NCI-H146 treated with DMSO at 0.1 percent for 48 hours (cell line): ENCODE data around the gene PCBP1.
"Not testable (repeated sequence)": the region's sequence is repeated elsewhere in the genome, so short reads cannot be mapped to it uniquely, and the experiment has no call there.

ENCODE experiments used
- DNase-seq: peaks from one replicate; lab custom pipeline; 2025; ENCODE audit not compliant: unreplicated experiment; lab: John Stamatoyannopoulos, UW

Gene PCBP1

GRCh38 chr2:70080610-70081200, 6.6 kb upstream of the PCBP1 start:
- no peak for DNase-seq

- DNase-seq, result no peak
These were observed 6.1 kb upstream of the PCBP1 start for GRCh38 chr2:70081221-70081620.

- DNase-seq, result no peak
These were observed 3.7 kb upstream of the PCBP1 start for GRCh38 chr2:70083344-70084156.

GRCh38 chr2:70084973-70085710, 2.1 kb upstream of the PCBP1 start:
- DNase-seq, result peak; percentile 85

GRCh38 chr2:70085711-70086277, 1.5 kb upstream of the PCBP1 start:
- DNase-seq, result no peak

- peak; percentile 79 for DNase-seq
These were observed 919 bp upstream of the PCBP1 start for GRCh38 chr2:70086278-70086837.

GRCh38 chr2:70087702-70088597, 673 bp downstream of the PCBP1 start:
- DNase-seq, result peak; percentile 38

GRCh38 chr2:70088598-70089219, 1.4 kb downstream of the PCBP1 start:
- DNase-seq, result no peak

GRCh38 chr2:70089220-70089982, 2.1 kb downstream of the PCBP1 start:
- DNase-seq, result peak; percentile 26

GRCh38 chr2:70089983-70090525, 2.8 kb downstream of the PCBP1 start:
- DNase-seq, result no peak

- DNase-seq, result no peak
These were observed 3.5 kb downstream of the PCBP1 start for GRCh38 chr2:70090706-70091334.

GRCh38 chr2:70091364-70091763, 4.1 kb downstream of the PCBP1 start:
- no peak for DNase-seq

- no peak for DNase-seq
These were observed 4.5 kb downstream of the PCBP1 start for GRCh38 chr2:70091816-70092215.

GRCh38 chr2:70092576-70093243, 5.4 kb downstream of the PCBP1 start:
- not testable (repeated sequence) for DNase-seq

GRCh38 chr2:70094171-70094977, 7.1 kb downstream of the PCBP1 start:
- DNase-seq, result no peak

GRCh38 chr2:70094978-70095719, 7.9 kb downstream of the PCBP1 start:
- no peak for DNase-seq
